ENCODE data around the gene LGR6.

The LGR6 gene

GRCh38 chr1:202200112-202200548, 6.5 kb downstream of the LGR6 start:
- Histone ChIP-seq H3K36me3 (ENCODE audit: control insufficient read depth in 2 of 2, insufficient read depth in 1 of 2, low read length in 2 of 2) (no peaks in the 10 kb centered on the region), H3K27ac (ENCODE audit: extremely low read depth, low read depth, low read length) (no peak overlapping the region), H3K4me1 (ENCODE audit: control insufficient read depth, insufficient read depth, low read length) (no peaks in the 10 kb centered on the region), H3K4me3 (ENCODE audit: low read depth, low read length) (no peak overlapping the region), H3K9me3 (ENCODE audit: control insufficient read depth, insufficient read depth, low read depth, low read length) (no peaks in the 10 kb centered on the region)
- CTCF ChIA-PET = interaction anchor here (0.6 to 10.5 kb wide), 13 partner anchors 9 to 378 kb away, joined by 3 to 155 read pairs (median 6); no protein-coding TSS in a partner anchor
- POLR2A ChIA-PET = interaction anchor here (0.6 to 1.4 kb wide), 2 partner anchors 142 to 660 kb away, joined by 3 to 6 read pairs; partner anchors contain the start of gene UBE2T
- TF ChIP-seq, protein P1, sequence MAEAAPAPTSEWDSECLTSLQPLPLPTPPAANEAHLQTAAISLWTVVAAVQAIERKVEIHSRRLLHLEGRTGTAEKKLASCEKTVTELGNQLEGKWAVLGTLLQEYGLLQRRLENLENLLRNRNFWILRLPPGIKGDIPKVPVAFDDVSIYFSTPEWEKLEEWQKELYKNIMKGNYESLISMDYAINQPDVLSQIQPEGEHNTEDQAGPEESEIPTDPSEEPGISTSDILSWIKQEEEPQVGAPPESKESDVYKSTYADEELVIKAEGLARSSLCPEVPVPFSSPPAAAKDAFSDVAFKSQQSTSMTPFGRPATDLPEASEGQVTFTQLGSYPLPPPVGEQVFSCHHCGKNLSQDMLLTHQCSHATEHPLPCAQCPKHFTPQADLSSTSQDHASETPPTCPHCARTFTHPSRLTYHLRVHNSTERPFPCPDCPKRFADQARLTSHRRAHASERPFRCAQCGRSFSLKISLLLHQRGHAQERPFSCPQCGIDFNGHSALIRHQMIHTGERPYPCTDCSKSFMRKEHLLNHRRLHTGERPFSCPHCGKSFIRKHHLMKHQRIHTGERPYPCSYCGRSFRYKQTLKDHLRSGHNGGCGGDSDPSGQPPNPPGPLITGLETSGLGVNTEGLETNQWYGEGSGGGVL (tag by site-specific recombination; IDR thresholded peaks at IDR 0.05) = peak; percentile 54; the same call in 1 of the 2 replicates
- TF ChIP-seq FEZF1 (tag by site-specific recombination; IDR thresholded peaks at IDR 0.05) (no peak), PATZ1 (tag by site-specific recombination; IDR thresholded peaks at IDR 0.05) (peak; percentile 89), ZNF76 (tag by site-specific recombination; IDR thresholded peaks at IDR 0.05; ENCODE audit: borderline replicate concordance, low read depth) (no peak), MYNN (tag by site-specific recombination; IDR thresholded peaks at IDR 0.05; ENCODE audit: borderline replicate concordance) (no peak), HOXD13 (CRISPR knock-in tag; IDR thresholded peaks at IDR 0.05; ENCODE audit: borderline replicate concordance) (no peak), ZBTB21 (tag by site-specific recombination; IDR thresholded peaks at IDR 0.05) (0 out of 2 replicates have a peak, but pooled peaks have one; percentile 10), ZSCAN16 (tag by site-specific recombination; IDR thresholded peaks at IDR 0.05) (no peak), ZNF23 (tag by site-specific recombination; IDR thresholded peaks at IDR 0.05; ENCODE audit: borderline replicate concordance) (no peak), BCL6B (tag by site-specific recombination; IDR thresholded peaks at IDR 0.05) (no peak), ZNF843 (tag by site-specific recombination; IDR thresholded peaks at IDR 0.05) (no peak), BCL11A (tag by site-specific recombination; IDR thresholded peaks at IDR 0.05; ENCODE audit: low read depth) (no peak), ZSCAN4 (tag by site-specific recombination; IDR thresholded peaks at IDR 0.05) (no peak), ZNF660 (tag by site-specific recombination; IDR thresholded peaks at IDR 0.05) (no peak), ZNF785 (tag by site-specific recombination; IDR thresholded peaks at IDR 0.05) (no peak), ZNF704 (tag by site-specific recombination; IDR thresholded peaks at IDR 0.05) (no peak), ZNF19 (tag by site-specific recombination; IDR thresholded peaks at IDR 0.05; ENCODE audit: low read depth) (no peak), RBAK (tag by site-specific recombination; IDR thresholded peaks at IDR 0.05) (no peak), YY2 (tag by site-specific recombination; IDR thresholded peaks at IDR 0.05) (no peak), ZNF777 (tag by site-specific recombination; IDR thresholded peaks at IDR 0.05; ENCODE audit: borderline replicate concordance) (no peak), IKZF3 (tag by site-specific recombination; IDR thresholded peaks at IDR 0.05) (peak; percentile 47; the same call in 1 of the 2 replicates), ZNF140 (tag by site-specific recombination; IDR thresholded peaks at IDR 0.05) (no peak), ZNF629 (tag by site-specific recombination; IDR thresholded peaks at IDR 0.05) (peak; percentile 78)
- TF ChIP-seq, protein P2, sequence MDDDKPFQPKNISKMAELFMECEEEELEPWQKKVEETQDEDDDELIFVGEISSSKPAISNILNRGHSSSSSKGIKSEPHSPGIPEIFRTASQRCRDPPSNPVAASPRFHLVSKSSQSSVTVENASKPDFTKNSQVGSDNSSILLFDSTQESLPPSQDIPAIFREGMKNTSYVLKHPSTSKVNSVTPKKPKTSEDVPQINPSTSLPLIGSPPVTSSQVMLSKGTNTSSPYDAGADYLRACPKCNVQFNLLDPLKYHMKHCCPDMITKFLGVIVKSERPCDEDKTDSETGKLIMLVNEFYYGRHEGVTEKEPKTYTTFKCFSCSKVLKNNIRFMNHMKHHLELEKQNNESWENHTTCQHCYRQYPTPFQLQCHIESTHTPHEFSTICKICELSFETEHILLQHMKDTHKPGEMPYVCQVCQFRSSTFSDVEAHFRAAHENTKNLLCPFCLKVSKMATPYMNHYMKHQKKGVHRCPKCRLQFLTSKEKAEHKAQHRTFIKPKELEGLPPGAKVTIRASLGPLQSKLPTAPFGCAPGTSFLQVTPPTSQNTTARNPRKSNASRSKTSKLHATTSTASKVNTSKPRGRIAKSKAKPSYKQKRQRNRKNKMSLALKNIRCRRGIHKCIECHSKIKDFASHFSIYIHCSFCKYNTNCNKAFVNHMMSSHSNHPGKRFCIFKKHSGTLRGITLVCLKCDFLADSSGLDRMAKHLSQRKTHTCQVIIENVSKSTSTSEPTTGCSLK (tag by site-specific recombination; IDR thresholded peaks at IDR 0.05) = no peak
- TF ChIP-seq, protein P3, sequence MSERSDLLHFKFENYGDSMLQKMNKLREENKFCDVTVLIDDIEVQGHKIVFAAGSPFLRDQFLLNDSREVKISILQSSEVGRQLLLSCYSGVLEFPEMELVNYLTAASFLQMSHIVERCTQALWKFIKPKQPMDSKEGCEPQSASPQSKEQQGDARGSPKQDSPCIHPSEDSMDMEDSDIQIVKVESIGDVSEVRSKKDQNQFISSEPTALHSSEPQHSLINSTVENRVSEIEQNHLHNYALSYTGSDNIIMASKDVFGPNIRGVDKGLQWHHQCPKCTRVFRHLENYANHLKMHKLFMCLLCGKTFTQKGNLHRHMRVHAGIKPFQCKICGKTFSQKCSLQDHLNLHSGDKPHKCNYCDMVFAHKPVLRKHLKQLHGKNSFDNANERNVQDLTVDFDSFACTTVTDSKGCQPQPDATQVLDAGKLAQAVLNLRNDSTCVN (tag by site-specific recombination; optimal IDR thresholded peaks at IDR 0.05) = no peak
- TF ChIP-seq, protein P4, sequence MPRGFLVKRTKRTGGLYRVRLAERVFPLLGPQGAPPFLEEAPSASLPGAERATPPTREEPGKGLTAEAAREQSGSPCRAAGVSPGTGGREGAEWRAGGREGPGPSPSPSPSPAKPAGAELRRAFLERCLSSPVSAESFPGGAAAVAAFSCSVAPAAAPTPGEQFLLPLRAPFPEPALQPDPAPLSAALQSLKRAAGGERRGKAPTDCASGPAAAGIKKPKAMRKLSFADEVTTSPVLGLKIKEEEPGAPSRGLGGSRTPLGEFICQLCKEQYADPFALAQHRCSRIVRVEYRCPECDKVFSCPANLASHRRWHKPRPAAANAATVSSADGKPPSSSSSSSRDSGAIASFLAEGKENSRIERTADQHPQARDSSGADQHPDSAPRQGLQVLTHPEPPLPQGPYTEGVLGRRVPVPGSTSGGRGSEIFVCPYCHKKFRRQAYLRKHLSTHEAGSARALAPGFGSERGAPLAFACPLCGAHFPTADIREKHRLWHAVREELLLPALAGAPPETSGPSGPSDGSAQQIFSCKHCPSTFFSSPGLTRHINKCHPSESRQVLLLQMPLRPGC (tag by site-specific recombination; IDR thresholded peaks at IDR 0.05) = no peak
